ENCODE results near the gene PSTK. TPM values are rescaled to one million over a fixed set of nuclear protein-coding genes. Genes with fewer than 3 reads are reported as not detected.
A peak's percentile ranks its signal among the peaks of the same experiment; 100 is the strongest.

The PSTK gene
- total and polyA plus RNA-seq, 2 of the 13 experiments (the other 11 are each of a cell fraction or from before 2014, with no cell fraction given): 8.2 to 9.3 TPM

DNA sequence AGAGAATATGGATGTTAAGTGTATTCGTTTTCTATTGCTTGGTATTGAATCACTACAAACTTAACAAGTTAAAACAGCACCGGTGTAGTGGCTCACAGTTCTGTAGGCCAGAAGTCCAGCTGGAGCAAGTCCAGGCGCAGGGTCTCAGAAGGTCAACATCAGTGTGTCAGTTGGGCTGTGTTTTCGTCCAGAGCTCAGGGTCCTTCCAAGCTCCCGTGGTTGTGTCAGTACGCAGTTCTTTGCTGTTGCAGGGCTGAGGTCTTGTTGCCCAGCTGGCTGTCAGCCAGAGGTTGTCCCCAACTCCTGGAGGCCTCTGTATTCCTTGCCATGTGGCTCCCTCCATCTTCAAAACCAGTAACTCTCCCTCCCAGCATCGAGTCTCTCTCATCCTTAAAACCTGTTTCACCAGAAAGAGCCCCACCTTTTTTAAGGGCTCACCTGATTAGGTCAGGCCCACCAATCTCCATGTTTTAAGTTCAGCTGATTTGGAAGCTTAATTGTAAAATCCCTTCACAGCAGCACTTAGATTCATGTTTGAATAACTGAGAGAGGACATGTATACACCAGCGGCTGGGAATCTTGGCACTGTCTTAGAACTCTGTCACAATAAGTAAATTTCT lies 55.4 kb downstream of the PSTK start (continued):
- no peak for TF ChIP-seq ZHX1 (CRISPR knock-in tag; IDR thresholded peaks at IDR 0.05; ENCODE audit: low read depth)
- no peak for TF ChIP-seq ZNF207 (IDR thresholded peaks at IDR 0.05; ENCODE audit: borderline replicate concordance)
- TF ChIP-seq SP5 (CRISPR knock-in tag; IDR thresholded peaks at IDR 0.05; ENCODE audit: borderline replicate concordance, low read depth): no peak
- TF ChIP-seq, protein P1, sequence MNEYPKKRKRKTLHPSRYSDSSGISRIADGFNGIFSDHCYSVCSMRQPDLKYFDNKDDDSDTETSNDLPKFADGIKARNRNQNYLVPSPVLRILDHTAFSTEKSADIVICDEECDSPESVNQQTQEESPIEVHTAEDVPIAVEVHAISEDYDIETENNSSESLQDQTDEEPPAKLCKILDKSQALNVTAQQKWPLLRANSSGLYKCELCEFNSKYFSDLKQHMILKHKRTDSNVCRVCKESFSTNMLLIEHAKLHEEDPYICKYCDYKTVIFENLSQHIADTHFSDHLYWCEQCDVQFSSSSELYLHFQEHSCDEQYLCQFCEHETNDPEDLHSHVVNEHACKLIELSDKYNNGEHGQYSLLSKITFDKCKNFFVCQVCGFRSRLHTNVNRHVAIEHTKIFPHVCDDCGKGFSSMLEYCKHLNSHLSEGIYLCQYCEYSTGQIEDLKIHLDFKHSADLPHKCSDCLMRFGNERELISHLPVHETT (CRISPR knock-in tag; conservative IDR thresholded peaks at IDR 0.05): no peak
- no peak for TF ChIP-seq AHR (CRISPR knock-in tag; IDR thresholded peaks at IDR 0.05)
- no peak for TF ChIP-seq PRDM10 (CRISPR knock-in tag; IDR thresholded peaks at IDR 0.05; ENCODE audit: low read depth)
- TF ChIP-seq ZNF7 (CRISPR knock-in tag; IDR thresholded peaks at IDR 0.05): no peak
- TF ChIP-seq, protein P2, sequence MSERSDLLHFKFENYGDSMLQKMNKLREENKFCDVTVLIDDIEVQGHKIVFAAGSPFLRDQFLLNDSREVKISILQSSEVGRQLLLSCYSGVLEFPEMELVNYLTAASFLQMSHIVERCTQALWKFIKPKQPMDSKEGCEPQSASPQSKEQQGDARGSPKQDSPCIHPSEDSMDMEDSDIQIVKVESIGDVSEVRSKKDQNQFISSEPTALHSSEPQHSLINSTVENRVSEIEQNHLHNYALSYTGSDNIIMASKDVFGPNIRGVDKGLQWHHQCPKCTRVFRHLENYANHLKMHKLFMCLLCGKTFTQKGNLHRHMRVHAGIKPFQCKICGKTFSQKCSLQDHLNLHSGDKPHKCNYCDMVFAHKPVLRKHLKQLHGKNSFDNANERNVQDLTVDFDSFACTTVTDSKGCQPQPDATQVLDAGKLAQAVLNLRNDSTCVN (CRISPR knock-in tag; IDR thresholded peaks at IDR 0.05; ENCODE audit: borderline replicate concordance): no peak
- peak; percentile 40; the same call in 1 of the 3 replicates for TF ChIP-seq MXI1 (IDR thresholded peaks at IDR 0.05; ENCODE audit: borderline replicate concordance, low read depth, low read length)
- no peak for TF ChIP-seq ZNF460 (CRISPR knock-in tag; IDR thresholded peaks at IDR 0.05; ENCODE audit: borderline replicate concordance)
- TF ChIP-seq ZNF317 (CRISPR knock-in tag; IDR thresholded peaks at IDR 0.05): 0 out of 2 replicates have a peak, but pooled peaks have one; percentile 31
- TF ChIP-seq GTF3A (CRISPR knock-in tag; conservative IDR thresholded peaks at IDR 0.05): no peak
- TF ChIP-seq, protein P3, sequence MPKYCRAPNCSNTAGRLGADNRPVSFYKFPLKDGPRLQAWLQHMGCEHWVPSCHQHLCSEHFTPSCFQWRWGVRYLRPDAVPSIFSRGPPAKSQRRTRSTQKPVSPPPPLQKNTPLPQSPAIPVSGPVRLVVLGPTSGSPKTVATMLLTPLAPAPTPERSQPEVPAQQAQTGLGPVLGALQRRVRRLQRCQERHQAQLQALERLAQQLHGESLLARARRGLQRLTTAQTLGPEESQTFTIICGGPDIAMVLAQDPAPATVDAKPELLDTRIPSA (CRISPR knock-in tag; IDR thresholded peaks at IDR 0.05; ENCODE audit: borderline replicate concordance): no peak
- no peak for TF ChIP-seq ZBED4 (CRISPR knock-in tag; IDR thresholded peaks at IDR 0.05; ENCODE audit: borderline replicate concordance)
